Measurements from ENCODE around the gene AHNAK.

DNA sequence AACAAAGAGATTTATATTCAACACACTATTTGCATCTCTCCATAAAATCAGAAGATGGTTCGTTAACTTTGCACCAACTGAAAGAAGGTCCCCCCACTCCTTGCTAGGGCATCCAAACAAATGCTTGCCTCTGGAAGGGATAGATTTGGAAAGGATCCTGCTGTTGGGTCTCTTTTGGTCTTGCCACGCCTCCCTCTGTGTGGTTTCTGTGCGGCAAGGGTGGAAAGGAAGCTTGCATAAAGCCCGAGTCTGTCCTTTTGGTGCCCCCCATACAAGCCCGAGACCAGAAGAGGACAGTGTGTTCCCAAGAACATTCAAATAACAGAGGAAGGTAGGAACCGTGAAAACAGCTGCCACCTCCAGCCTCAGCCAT lies 112.7 kb downstream of the AHNAK start:
- TF ChIP-seq REST (IDR thresholded peaks at IDR 0.05; ENCODE audit: insufficient replicate concordance, low read depth), result no peak
- TF ChIP-seq, protein P1, sequence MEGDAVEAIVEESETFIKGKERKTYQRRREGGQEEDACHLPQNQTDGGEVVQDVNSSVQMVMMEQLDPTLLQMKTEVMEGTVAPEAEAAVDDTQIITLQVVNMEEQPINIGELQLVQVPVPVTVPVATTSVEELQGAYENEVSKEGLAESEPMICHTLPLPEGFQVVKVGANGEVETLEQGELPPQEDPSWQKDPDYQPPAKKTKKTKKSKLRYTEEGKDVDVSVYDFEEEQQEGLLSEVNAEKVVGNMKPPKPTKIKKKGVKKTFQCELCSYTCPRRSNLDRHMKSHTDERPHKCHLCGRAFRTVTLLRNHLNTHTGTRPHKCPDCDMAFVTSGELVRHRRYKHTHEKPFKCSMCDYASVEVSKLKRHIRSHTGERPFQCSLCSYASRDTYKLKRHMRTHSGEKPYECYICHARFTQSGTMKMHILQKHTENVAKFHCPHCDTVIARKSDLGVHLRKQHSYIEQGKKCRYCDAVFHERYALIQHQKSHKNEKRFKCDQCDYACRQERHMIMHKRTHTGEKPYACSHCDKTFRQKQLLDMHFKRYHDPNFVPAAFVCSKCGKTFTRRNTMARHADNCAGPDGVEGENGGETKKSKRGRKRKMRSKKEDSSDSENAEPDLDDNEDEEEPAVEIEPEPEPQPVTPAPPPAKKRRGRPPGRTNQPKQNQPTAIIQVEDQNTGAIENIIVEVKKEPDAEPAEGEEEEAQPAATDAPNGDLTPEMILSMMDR (IDR thresholded peaks at IDR 0.05; ENCODE audit: insufficient read depth, low read length), result no peak
